CD8-positive, alpha-beta memory T cell (primary cell): Measurements from ENCODE around the gene FUCA2. TPM values are rescaled to one million over a fixed set of nuclear protein-coding genes. Genes with fewer than 3 reads are reported as not detected.
"Not testable (repeated sequence)": the region's sequence is repeated elsewhere in the genome, so short reads cannot be mapped to it uniquely, and the experiment has no call there.

Experiments used
- CTCF ChIA-PET: fragments of 350-600 bp; sonication (Branson Sonifier 250); formaldehyde crosslinking; loops from one replicate; lab custom pipeline; 2021; ENCODE audit warnings: antibody characterized with exemption; lab: Charles Lee
- POLR2A ChIA-PET: fragments of 350-600 bp; sonication (Branson Sonifier 250); formaldehyde crosslinking; loops from one replicate; lab custom pipeline; 2021; ENCODE audit warnings: antibody characterized with exemption; lab: Charles Lee
- DNase-seq, 5 donors: peaks; one replicate each; pipeline versions ENCODE4 v3.0.0 to v3.0.0-alpha.2; 2020 to 2022; ENCODE audit warnings: mixed read lengths in 1 of 5
- H3K27ac ChIP-seq: one replicate; pipeline ENCODE4 v1.7.0; 2013; ENCODE audit warnings: low read depth, mild to moderate bottlenecking, low read length, moderate library complexity
- H3K27me3 ChIP-seq: 2 replicates; pipeline ENCODE4 v1.7.0; 2013; ENCODE audit warnings: low read length, mild to moderate bottlenecking; ENCODE audit not compliant: insufficient read depth, poor library complexity, severe bottlenecking
- H3K36me3 ChIP-seq: 2 replicates; pipeline ENCODE4 v1.7.0; 2013; ENCODE audit warnings: mild to moderate bottlenecking, low read length, moderate library complexity; ENCODE audit not compliant: insufficient read depth
- H3K4me1 ChIP-seq: 2 replicates; pipeline ENCODE4 v1.7.0; 2013; ENCODE audit warnings: mild to moderate bottlenecking, low read length, moderate library complexity; ENCODE audit not compliant: insufficient read depth
- H3K4me3 ChIP-seq: 2 replicates; pipeline ENCODE4 v1.7.0; 2013; ENCODE audit warnings: mild to moderate bottlenecking, low read length
- H3K9me3 ChIP-seq: 2 replicates; pipeline ENCODE4 v1.7.0; 2013; ENCODE audit warnings: mild to moderate bottlenecking, low read length
- H3K27ac Mint-ChIP-seq, 8 donors: one replicate each; pipeline ENCODE4 v1.8.0; 2020 to 2021; ENCODE audit warnings: mixed read lengths in 8 of 8, mild to moderate bottlenecking in 6 of 8, inconsistent platforms in 3 of 8, moderate library complexity in 3 of 8
- H3K27me3 Mint-ChIP-seq, 2 donors: one replicate each; pipeline ENCODE4 v1.8.0; 2020 to 2021; ENCODE audit warnings: mixed read lengths in 2 of 2, mild to moderate bottlenecking in 1 of 2, moderate library complexity in 1 of 2
- H3K36me3 Mint-ChIP-seq, 3 donors: one replicate each; pipeline ENCODE4 v1.8.0; 2020 to 2021; ENCODE audit warnings: mixed read lengths in 3 of 3, inconsistent platforms in 1 of 3, mild to moderate bottlenecking in 1 of 3
- H3K4me1 Mint-ChIP-seq, 3 donors: one replicate each; pipeline ENCODE4 v1.8.0; 2020 to 2021; ENCODE audit warnings: mixed read lengths in 3 of 3, inconsistent platforms in 1 of 3, mild to moderate bottlenecking in 1 of 3
- H3K4me3 Mint-ChIP-seq, 7 donors: one replicate each; pipeline ENCODE4 v1.8.0; 2020 to 2021; ENCODE audit warnings: mixed read lengths in 7 of 7, mild to moderate bottlenecking in 6 of 7, moderate library complexity in 4 of 7, inconsistent platforms in 2 of 7
- H3K9me3 Mint-ChIP-seq, 5 donors: one replicate each; pipeline ENCODE4 v1.8.0; 2020 to 2022; ENCODE audit warnings: mixed read lengths in 5 of 5, mild to moderate bottlenecking in 3 of 5, moderate library complexity in 2 of 5, inconsistent platforms in 1 of 5
- polyA plus RNA-seq: library from polyadenylated mRNA; unstranded; fragments of 300-500 nt; fragmentation: Illumina TruSeq; gene quantifications from one replicate; pipeline ENCODE4 v1.2.3, GENCODE V29; 2021
- total RNA-seq, 2 experiments: library from RNA; stranded (reverse); gene quantifications; one replicate each; pipeline ENCODE4 v1.2.3, GENCODE V29; 2021

FUCA2 gene
- total and polyA plus RNA-seq, 3 experiments from 2014 or later: 12.3 to 14.2 (median 13.2) TPM

GRCh38 chr6:143471822-143472221 is 39.7 kb downstream of the FUCA2 start:
- Mint-ChIP-seq H3K4me3 (no peak overlapping the region), H3K27me3 (no peaks in the 10 kb centered on the region), H3K36me3 (peaks cover 34 to 76% (median 35%) of the 10 kb centered on the region in 3 donors), H3K4me1 (peaks cover 0 to 5% (median 0%) of the 10 kb centered on the region in 3 donors), H3K9me3 (no peaks in the 10 kb centered on the region), H3K27ac (no peak overlapping the region)
- H3K4me3 ChIP-seq: no peak overlapping the region
- no peaks in the 10 kb centered on the region for H3K4me1 ChIP-seq
- no peak overlapping the region for H3K27ac ChIP-seq
- H3K9me3 ChIP-seq: no peaks in the 10 kb centered on the region
- DNase-seq: no peak
- CTCF ChIA-PET: no interaction called here
- no peaks in the 10 kb centered on the region for H3K27me3 ChIP-seq
- POLR2A ChIA-PET: no interaction called here
- peaks cover 3% of the 10 kb centered on the region for H3K36me3 ChIP-seq

GRCh38 chr6:143468823-143469222 is 42.7 kb downstream of the FUCA2 start:
- H3K27me3 ChIP-seq, POLR2A ChIA-PET, H3K9me3 ChIP-seq, H3K9me3 Mint-ChIP-seq, H3K36me3 ChIP-seq, CTCF ChIA-PET, H3K4me1 ChIP-seq, H3K4me3 Mint-ChIP-seq, H3K27ac Mint-ChIP-seq, H3K4me1 Mint-ChIP-seq, H3K4me3 ChIP-seq, DNase-seq, H3K27me3 Mint-ChIP-seq, H3K27ac ChIP-seq: not testable (repeated sequence)
- H3K36me3 Mint-ChIP-seq: peaks cover 19 to 70% (median 24%) of the 10 kb centered on the region in 3 donors

DNA sequence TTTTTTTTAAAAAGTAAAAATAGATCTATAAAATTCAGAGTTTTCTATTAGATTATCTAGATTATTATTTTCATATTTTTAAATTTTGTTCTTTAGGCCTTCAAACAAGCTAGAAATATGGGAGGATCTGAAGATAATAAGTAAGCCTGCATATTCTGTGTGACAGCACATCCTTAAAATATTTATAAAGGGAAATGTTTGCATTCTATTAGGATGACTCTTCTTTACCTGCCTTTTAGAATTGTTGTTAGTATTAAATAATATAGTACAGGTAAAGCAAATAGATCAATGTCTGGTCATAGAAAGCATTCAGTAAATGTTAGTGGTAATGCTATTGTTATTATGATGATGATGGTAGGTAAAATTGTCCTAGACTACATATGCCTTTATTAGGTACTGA is 43.5 kb downstream of the FUCA2 start:
- Histone ChIP-seq H3K9me3 (no peaks in the 10 kb centered on the region), H3K27me3 (no peaks in the 10 kb centered on the region), H3K27ac (no peak overlapping the region), H3K4me1 (no peaks in the 10 kb centered on the region), H3K4me3 (no peak overlapping the region), H3K36me3 (peaks cover 8% of the 10 kb centered on the region)
- ChIA-PET CTCF (no interaction called here), POLR2A (no interaction called here)
- Mint-ChIP-seq H3K4me3 (no peak overlapping the region), H3K4me1 (peaks cover 0 to 5% (median 0%) of the 10 kb centered on the region in 3 donors), H3K27ac (no peak overlapping the region), H3K27me3 (no peaks in the 10 kb centered on the region), H3K36me3 (peaks cover 17 to 68% (median 20%) of the 10 kb centered on the region in 3 donors), H3K9me3 (no peaks in the 10 kb centered on the region)
- no peak for DNase-seq

- DNase-seq: no peak
- POLR2A ChIA-PET: no interaction called here
- Mint-ChIP-seq H3K4me3 (no peak overlapping the region), H3K27ac (peak overlapping the region in 1 of 8 donors; percentile 14), H3K36me3 (peaks cover 12 to 67% (median 18%) of the 10 kb centered on the region in 3 donors), H3K27me3 (no peaks in the 10 kb centered on the region), H3K4me1 (peaks cover 0 to 7% (median 4%) of the 10 kb centered on the region in 3 donors), H3K9me3 (no peaks in the 10 kb centered on the region)
- Histone ChIP-seq H3K4me3 (no peak overlapping the region), H3K4me1 (no peaks in the 10 kb centered on the region), H3K9me3 (no peaks in the 10 kb centered on the region), H3K27me3 (no peaks in the 10 kb centered on the region), H3K27ac (no peak overlapping the region), H3K36me3 (peaks cover 5% of the 10 kb centered on the region)
- CTCF ChIA-PET: no interaction called here
Measured at GRCh38 chr6:143465546-143465945, 46.0 kb downstream of the FUCA2 start.

GRCh38 chr6:143457563-143458359 is 53.8 kb downstream of the FUCA2 start:
- Mint-ChIP-seq H3K36me3 (peaks cover 0 to 44% (median 20%) of the 10 kb centered on the region in 3 donors), H3K27me3 (no peaks in the 10 kb centered on the region), H3K27ac (no peak overlapping the region), H3K9me3 (no peaks in the 10 kb centered on the region), H3K4me1 (peaks cover 29 to 41% (median 40%) of the 10 kb centered on the region in 3 donors), H3K4me3 (no peak overlapping the region)
- CTCF ChIA-PET: no interaction called here
- no peaks in the 10 kb centered on the region for H3K9me3 ChIP-seq
- peaks cover 5% of the 10 kb centered on the region for H3K36me3 ChIP-seq
- no peaks in the 10 kb centered on the region for H3K4me1 ChIP-seq
- H3K27me3 ChIP-seq: no peaks in the 10 kb centered on the region
- POLR2A ChIA-PET: no interaction called here
- H3K27ac ChIP-seq: no peak overlapping the region
- H3K4me3 ChIP-seq: no peak overlapping the region
- no peak for DNase-seq

DNA sequence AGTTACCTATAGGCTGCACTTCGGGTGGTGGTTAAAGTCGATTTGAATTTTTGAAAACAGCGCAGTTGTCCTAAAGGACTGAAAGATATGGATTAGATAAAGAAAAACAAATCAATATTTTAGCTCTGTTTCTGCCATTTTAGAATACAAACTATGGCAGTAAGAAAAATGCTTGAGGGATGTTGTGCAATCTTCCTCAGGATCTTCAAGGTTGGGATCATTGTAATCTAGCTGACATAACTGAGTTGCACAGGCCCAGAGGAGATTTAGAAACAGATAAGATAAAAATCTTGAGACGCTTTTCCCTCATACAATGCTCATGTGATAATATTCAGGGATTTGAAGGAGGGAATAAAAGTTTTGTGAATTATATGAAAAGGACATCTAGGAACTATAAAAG is 60.0 kb downstream of the FUCA2 start:
- no peak for DNase-seq
- Histone ChIP-seq H3K27me3 (no peaks in the 10 kb centered on the region), H3K4me1 (peaks cover 26% of the 10 kb centered on the region), H3K9me3 (no peaks in the 10 kb centered on the region), H3K36me3 (no peaks in the 10 kb centered on the region), H3K4me3 (peak overlapping the region; percentile 80), H3K27ac (peak overlapping the region; percentile 71)
- H3K27ac Mint-ChIP-seq: peak overlapping the region; percentile 87 to 98 (median 96)
- no peaks in the 10 kb centered on the region for H3K9me3 Mint-ChIP-seq
- ChIA-PET POLR2A (no interaction called here), CTCF (interaction anchor here (1.1 kb wide), 1 partner anchor 24 kb away, joined by 3 read pairs; no protein-coding TSS in a partner anchor)
- peaks cover 0 to 27% (median 7%) of the 10 kb centered on the region in 3 donors for H3K36me3 Mint-ChIP-seq
- H3K4me1 Mint-ChIP-seq: peaks cover 51 to 64% (median 64%) of the 10 kb centered on the region in 3 donors
- H3K27me3 Mint-ChIP-seq: no peaks in the 10 kb centered on the region
- H3K4me3 Mint-ChIP-seq: peak overlapping the region; percentile 92 to 100 (median 96)

DNA sequence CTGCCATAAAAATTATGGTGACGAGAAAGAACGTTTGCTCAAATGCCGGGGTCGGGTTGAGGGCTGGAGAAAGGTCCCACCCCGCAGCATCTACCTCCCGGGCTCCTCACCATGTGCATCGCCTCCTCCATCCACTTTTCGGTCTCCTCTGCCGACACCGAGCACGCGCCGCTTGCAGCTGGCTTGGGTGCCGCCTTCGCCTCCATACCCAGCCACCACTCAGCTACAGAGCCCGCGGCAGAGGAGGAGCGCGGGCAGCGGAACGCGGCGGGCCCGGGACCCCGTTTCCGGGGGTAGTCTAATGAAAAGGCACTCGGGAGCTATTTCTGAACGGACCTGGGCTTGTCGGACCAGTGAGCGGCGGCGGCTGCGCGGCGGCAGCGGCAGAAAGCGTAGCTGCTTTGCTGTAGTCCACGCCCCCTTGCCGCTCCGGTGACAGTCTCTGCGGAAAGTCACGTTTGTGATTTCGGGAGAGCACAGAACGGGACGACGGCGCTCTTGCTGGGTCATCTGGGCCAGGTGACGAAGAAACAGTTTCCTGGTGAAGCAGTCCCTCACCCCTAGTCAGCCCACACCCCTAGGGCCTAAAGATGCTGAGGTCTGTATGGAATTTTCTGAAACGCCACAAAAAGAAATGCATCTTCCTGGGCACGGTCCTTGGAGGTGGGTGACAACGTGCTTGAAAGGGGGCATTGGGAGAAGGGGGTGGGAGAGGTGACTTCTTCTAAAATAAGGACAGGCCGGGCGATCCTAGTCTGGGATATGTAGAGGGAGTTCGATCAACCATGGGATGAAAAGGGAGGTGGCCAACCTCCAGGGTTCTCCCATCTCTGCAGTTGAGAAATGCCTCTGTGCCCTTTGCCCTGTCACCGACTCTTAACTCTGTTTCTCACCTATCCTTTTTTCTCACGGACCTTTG is 60.8 kb downstream of the FUCA2 start, which contains the start of the genes ADAT2 and PEX3:
ADAT2 (minus strand) TSS at position 243 of the 919 bp plus-strand sequence; CDS start at position 206, 37 bp downstream.
PEX3 (plus strand) TSS at position 353 of the 919 bp plus-strand sequence; CDS start at position 591, 238 bp downstream.
- Mint-ChIP-seq H3K27me3 (no peaks in the 10 kb centered on the region), H3K4me3 (peak within 1 kb of the TSS; percentile 92 to 100 (median 96)), H3K9me3 (no peaks in the 10 kb centered on the region), H3K36me3 (peaks cover 0 to 26% (median 5%) of the 10 kb centered on the region in 3 donors), H3K27ac (peak within 1 kb of the TSS; percentile 87 to 98 (median 96)), H3K4me1 (peaks cover 45 to 58% (median 56%) of the 10 kb centered on the region in 3 donors)
- H3K36me3 ChIP-seq: no peaks in the 10 kb centered on the region
- peak within 1 kb of the TSS; percentile 71 for H3K27ac ChIP-seq
- peak; percentile 86 to 94 (median 91) for DNase-seq
- no peaks in the 10 kb centered on the region for H3K9me3 ChIP-seq
- no peaks in the 10 kb centered on the region for H3K27me3 ChIP-seq
- CTCF ChIA-PET: interaction anchor here (1.1 to 1.2 kb wide), 4 partner anchors 8 to 1304 kb away, joined by 3 to 5 read pairs (median 4); partner anchors contain the start of gene FUCA2
- H3K4me3 ChIP-seq: peak within 1 kb of the TSS; percentile 80
- POLR2A ChIA-PET: interaction anchor here (1.1 to 1.3 kb wide), 7 partner anchors 10 to 392 kb away, joined by 3 to 7 read pairs (median 3); partner anchors contain the start of genes FUCA2 and LTV1
- H3K4me1 ChIP-seq: peaks cover 26% of the 10 kb centered on the region
